Upper lobe of left lung (tissue), 4 donors: ENCODE data around the gene FLRT2.

ENCODE experiments used
- POLR2A ChIP-seq, 4 donors: fragments of 450-650 bp; IDR thresholded peaks; one replicate each; pipeline ENCODE4 v1.5.1; 2016 to 2017; ENCODE audit warnings: antibody characterized with exemption in 4 of 4, mild to moderate bottlenecking in 2 of 4
- TF ChIP-seq, protein P1 (sequence below), 6 experiments: fragments of 450-650 bp in 4 of 6; fragments of 200-600 bp in 2 of 6; sonication (generic) in 2 of 6; IDR thresholded peaks; one replicate each; pipeline ENCODE4 v1.5.1; 2016 to 2019; ENCODE audit warnings: antibody characterized with exemption in 6 of 6

DNA sequence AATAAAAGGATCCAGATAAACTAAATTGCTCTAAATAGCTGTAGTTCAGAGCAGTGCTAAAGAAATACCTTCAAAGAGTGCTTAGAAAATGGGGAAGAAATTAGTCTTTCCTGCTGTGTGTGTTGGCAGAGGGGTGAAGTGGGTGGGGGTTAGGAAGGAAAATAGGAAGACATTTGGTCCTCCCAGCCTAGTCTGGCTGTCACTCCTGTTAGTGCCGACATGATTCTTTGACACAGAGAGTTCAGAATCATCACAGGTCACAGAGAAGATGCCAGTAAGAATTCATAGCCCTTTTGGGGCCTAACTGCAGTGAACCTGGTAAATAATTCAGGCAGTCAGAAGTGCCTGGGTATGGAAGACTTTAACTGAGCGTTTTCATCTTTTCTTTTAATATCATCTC lies 74.8 kb downstream of the FLRT2 start:
- TF ChIP-seq, protein P1, sequence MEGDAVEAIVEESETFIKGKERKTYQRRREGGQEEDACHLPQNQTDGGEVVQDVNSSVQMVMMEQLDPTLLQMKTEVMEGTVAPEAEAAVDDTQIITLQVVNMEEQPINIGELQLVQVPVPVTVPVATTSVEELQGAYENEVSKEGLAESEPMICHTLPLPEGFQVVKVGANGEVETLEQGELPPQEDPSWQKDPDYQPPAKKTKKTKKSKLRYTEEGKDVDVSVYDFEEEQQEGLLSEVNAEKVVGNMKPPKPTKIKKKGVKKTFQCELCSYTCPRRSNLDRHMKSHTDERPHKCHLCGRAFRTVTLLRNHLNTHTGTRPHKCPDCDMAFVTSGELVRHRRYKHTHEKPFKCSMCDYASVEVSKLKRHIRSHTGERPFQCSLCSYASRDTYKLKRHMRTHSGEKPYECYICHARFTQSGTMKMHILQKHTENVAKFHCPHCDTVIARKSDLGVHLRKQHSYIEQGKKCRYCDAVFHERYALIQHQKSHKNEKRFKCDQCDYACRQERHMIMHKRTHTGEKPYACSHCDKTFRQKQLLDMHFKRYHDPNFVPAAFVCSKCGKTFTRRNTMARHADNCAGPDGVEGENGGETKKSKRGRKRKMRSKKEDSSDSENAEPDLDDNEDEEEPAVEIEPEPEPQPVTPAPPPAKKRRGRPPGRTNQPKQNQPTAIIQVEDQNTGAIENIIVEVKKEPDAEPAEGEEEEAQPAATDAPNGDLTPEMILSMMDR (IDR thresholded peaks at IDR 0.05) = no peak
- no peak for TF ChIP-seq POLR2A (IDR thresholded peaks at IDR 0.05)
